ENCODE data around the gene ACOT7.
"Not testable (repeated sequence)": the region's sequence is repeated elsewhere in the genome, so short reads cannot be mapped to it uniquely, and the experiment has no call there.

The ACOT7 gene

GRCh38 chr1:6397844-6398441 lies 4.4 kb upstream of the ACOT7 start:
- Histone ChIP-seq H3K9me2 (ENCODE audit: low read depth, low read length) (no peaks in the 10 kb centered on the region), H3K9ac (ENCODE audit: low read length) (no peak overlapping the region), H3K4me3 (ENCODE audit: low read depth, low read length, poor library complexity, severe bottlenecking) (no peak overlapping the region), H3K36me3 (ENCODE audit: insufficient read depth, low read length) (no peaks in the 10 kb centered on the region), H3K4me2 (ENCODE audit: low read length) (no peak overlapping the region), H3F3A (ENCODE audit: insufficient read depth, low read length) (no peaks in the 10 kb centered on the region), H4K20me1 (ENCODE audit: insufficient read depth, low read length) (no peaks in the 10 kb centered on the region), H3K9me3 (ENCODE audit: low read length) (no peaks in the 10 kb centered on the region), H3K4me1 (ENCODE audit: insufficient read depth, low read length, severe bottlenecking) (peaks cover 7% of the 10 kb centered on the region), H3K79me2 (ENCODE audit: insufficient read depth, low read length) (no peaks in the 10 kb centered on the region), H3K27me3 (ENCODE audit: insufficient read depth, low read length) (no peaks in the 10 kb centered on the region), H3K27ac (ENCODE audit: low read depth, low read length, poor library complexity, severe bottlenecking) (no peak overlapping the region), H2AFZ (ENCODE audit: low read length) (no peak overlapping the region)
- TF ChIP-seq CTCF (IDR thresholded peaks at IDR 0.05; ENCODE audit: low read length) (no peak), EZH2 (IDR thresholded peaks at IDR 0.05; ENCODE audit: borderline replicate concordance, low read length) (no peak)

GRCh38 chr1:6396998-6397397 lies 3.4 kb upstream of the ACOT7 start:
- Histone ChIP-seq H3K9me3 (ENCODE audit: low read length) (no peaks in the 10 kb centered on the region), H3K79me2 (ENCODE audit: insufficient read depth, low read length) (no peaks in the 10 kb centered on the region)

GRCh38 chr1:6395781-6396244 lies 2.2 kb upstream of the ACOT7 start:
- H3K79me2 ChIP-seq (ENCODE audit: insufficient read depth, low read length); H3K9me3 ChIP-seq (ENCODE audit: low read length); H3K36me3 ChIP-seq (ENCODE audit: insufficient read depth, low read length); H3K27ac ChIP-seq (ENCODE audit: low read depth, low read length, poor library complexity, severe bottlenecking); H3K9ac ChIP-seq (ENCODE audit: low read length); H3K9me2 ChIP-seq (ENCODE audit: low read depth, low read length); H2AFZ ChIP-seq (ENCODE audit: low read length); H3K27me3 ChIP-seq (ENCODE audit: insufficient read depth, low read length); H3F3A ChIP-seq (ENCODE audit: insufficient read depth, low read length); H3K4me3 ChIP-seq (ENCODE audit: low read depth, low read length, poor library complexity, severe bottlenecking); H3K4me2 ChIP-seq (ENCODE audit: low read length); H4K20me1 ChIP-seq (ENCODE audit: insufficient read depth, low read length): not testable (repeated sequence)
- H3K4me1 ChIP-seq (ENCODE audit: insufficient read depth, low read length, severe bottlenecking) = peaks cover 18% of the 10 kb centered on the region

More at GRCh38 chr1:6396998-6397397, 3.4 kb upstream of the ACOT7 start:
- Histone ChIP-seq H3K27ac (ENCODE audit: low read depth, low read length, poor library complexity, severe bottlenecking) (no peak overlapping the region), H3K9ac (ENCODE audit: low read length) (no peak overlapping the region), H3K4me1 (ENCODE audit: insufficient read depth, low read length, severe bottlenecking) (peaks cover 15% of the 10 kb centered on the region), H3K27me3 (ENCODE audit: insufficient read depth, low read length) (no peaks in the 10 kb centered on the region), H2AFZ (ENCODE audit: low read length) (no peak overlapping the region), H3F3A (ENCODE audit: insufficient read depth, low read length) (no peaks in the 10 kb centered on the region), H3K9me2 (ENCODE audit: low read depth, low read length) (no peaks in the 10 kb centered on the region), H3K4me3 (ENCODE audit: low read depth, low read length, poor library complexity, severe bottlenecking) (no peak overlapping the region), H4K20me1 (ENCODE audit: insufficient read depth, low read length) (no peaks in the 10 kb centered on the region), H3K4me2 (ENCODE audit: low read length) (no peak overlapping the region), H3K36me3 (ENCODE audit: insufficient read depth, low read length) (no peaks in the 10 kb centered on the region)
- TF ChIP-seq EZH2 (IDR thresholded peaks at IDR 0.05; ENCODE audit: borderline replicate concordance, low read length) (no peak), CTCF (IDR thresholded peaks at IDR 0.05; ENCODE audit: low read length) (peak; percentile 37)

GRCh38 chr1:6395130-6395529 lies 1.6 kb upstream of the ACOT7 start:
- peaks cover 18% of the 10 kb centered on the region for H3K4me1 ChIP-seq (ENCODE audit: insufficient read depth, low read length, severe bottlenecking)
- H3K27ac ChIP-seq (ENCODE audit: low read depth, low read length, poor library complexity, severe bottlenecking); H2AFZ ChIP-seq (ENCODE audit: low read length); H3K9me2 ChIP-seq (ENCODE audit: low read depth, low read length); H3K36me3 ChIP-seq (ENCODE audit: insufficient read depth, low read length); H3K4me2 ChIP-seq (ENCODE audit: low read length); H3K9me3 ChIP-seq (ENCODE audit: low read length); H3K27me3 ChIP-seq (ENCODE audit: insufficient read depth, low read length); H3K9ac ChIP-seq (ENCODE audit: low read length); H3K79me2 ChIP-seq (ENCODE audit: insufficient read depth, low read length); H4K20me1 ChIP-seq (ENCODE audit: insufficient read depth, low read length); H3K4me3 ChIP-seq (ENCODE audit: low read depth, low read length, poor library complexity, severe bottlenecking); H3F3A ChIP-seq (ENCODE audit: insufficient read depth, low read length): not testable (repeated sequence)
